NOMO-1 (cell line): ENCODE data around the gene OS9.
A peak's percentile ranks its signal among the peaks of the same experiment; 100 is the strongest.
"Not testable (repeated sequence)": the region's sequence is repeated elsewhere in the genome, so short reads cannot be mapped to it uniquely, and the experiment has no call there.

Source experiments
- DNase-seq, 2 experiments: peaks; one replicate each; lab custom pipeline; 2025; ENCODE audit not compliant: unreplicated experiment in 2 of 2; lab: John Stamatoyannopoulos, UW

OS9 gene

GRCh38 chr12:57693659-57694458, at the start of gene OS9:
Gene OS9 (plus strand): TSS chr12:57694132. CDS start chr12:57694162, 30 bp downstream.
- peak; percentile 100 for DNase-seq

- DNase-seq = not testable (repeated sequence)
These were observed 47.8 kb upstream of the OS9 start for GRCh38 chr12:57645990-57646658.

GRCh38 chr12:57646659-57647049, 47.3 kb upstream of the OS9 start:
- not testable (repeated sequence) for DNase-seq

- no peak for DNase-seq
These were observed 39.9 kb upstream of the OS9 start for GRCh38 chr12:57654042-57654441.

GRCh38 chr12:57655541-57656240, 38.2 kb upstream of the OS9 start:
- DNase-seq = no peak

- not testable (repeated sequence) for DNase-seq
These were observed 37.5 kb upstream of the OS9 start for GRCh38 chr12:57656408-57656807.

- DNase-seq = no peak
These were observed 36.2 kb upstream of the OS9 start for GRCh38 chr12:57657744-57658143.

- DNase-seq = no peak
These were observed 35.0 kb upstream of the OS9 start for GRCh38 chr12:57658890-57659289.

- no peak for DNase-seq
These were observed 32.6 kb upstream of the OS9 start for GRCh38 chr12:57661376-57661775.

- DNase-seq = not testable (repeated sequence)
These were observed 28.7 kb upstream of the OS9 start for GRCh38 chr12:57665066-57665820.

GRCh38 chr12:57666897-57667296, 27.0 kb upstream of the OS9 start:
- no peak for DNase-seq

GRCh38 chr12:57669691-57670090, 24.2 kb upstream of the OS9 start:
- not testable (repeated sequence) for DNase-seq

GRCh38 chr12:57671811-57672210, 22.1 kb upstream of the OS9 start:
- DNase-seq = not testable (repeated sequence)

- no peak for DNase-seq
These were observed 21.1 kb upstream of the OS9 start for GRCh38 chr12:57672801-57673200.

- no peak for DNase-seq
These were observed 19.2 kb upstream of the OS9 start for GRCh38 chr12:57674691-57675090.

- DNase-seq = not testable (repeated sequence)
These were observed 16.0 kb upstream of the OS9 start for GRCh38 chr12:57677947-57678346.

GRCh38 chr12:57679697-57680096, 14.2 kb upstream of the OS9 start:
- no peak for DNase-seq

GRCh38 chr12:57687862-57688261, 6.1 kb upstream of the OS9 start:
- DNase-seq = no peak

GRCh38 chr12:57688931-57689330, 5.0 kb upstream of the OS9 start:
- DNase-seq = no peak

GRCh38 chr12:57692500-57692899, 1.4 kb upstream of the OS9 start:
- DNase-seq = no peak

- no peak for DNase-seq
These were observed 644 bp upstream of the OS9 start for GRCh38 chr12:57693317-57693658.
